IPS-15b (cell line): ENCODE measurements around the gene ABCA2.
"Not testable (repeated sequence)": the region's sequence is repeated elsewhere in the genome, so short reads cannot be mapped to it uniquely, and the experiment has no call there.

Experiments used
- H3K27me3 ChIP-seq: one replicate; pipeline ENCODE4 v1.6.1; 2013; ENCODE audit warnings: low read length; ENCODE audit not compliant: control insufficient read depth, insufficient read depth
- H3K36me3 ChIP-seq: one replicate; pipeline ENCODE4 v1.6.1; 2013; ENCODE audit warnings: low read length; ENCODE audit not compliant: control insufficient read depth, insufficient read depth
- H3K4me1 ChIP-seq: one replicate; pipeline ENCODE4 v1.6.1; 2013; ENCODE audit warnings: mild to moderate bottlenecking, low read length; ENCODE audit not compliant: control insufficient read depth, insufficient read depth
- H3K4me3 ChIP-seq: one replicate; pipeline ENCODE4 v1.5.1; 2013; ENCODE audit warnings: low read depth, low read length
- H3K9ac ChIP-seq: one replicate; pipeline ENCODE4 v1.6.1; 2013; ENCODE audit warnings: low read depth, mild to moderate bottlenecking, low read length
- H3K9me3 ChIP-seq: one replicate; pipeline ENCODE4 v1.6.1; 2013; ENCODE audit warnings: mild to moderate bottlenecking, low read length; ENCODE audit not compliant: control insufficient read depth, insufficient read depth

ABCA2 gene

DNA sequence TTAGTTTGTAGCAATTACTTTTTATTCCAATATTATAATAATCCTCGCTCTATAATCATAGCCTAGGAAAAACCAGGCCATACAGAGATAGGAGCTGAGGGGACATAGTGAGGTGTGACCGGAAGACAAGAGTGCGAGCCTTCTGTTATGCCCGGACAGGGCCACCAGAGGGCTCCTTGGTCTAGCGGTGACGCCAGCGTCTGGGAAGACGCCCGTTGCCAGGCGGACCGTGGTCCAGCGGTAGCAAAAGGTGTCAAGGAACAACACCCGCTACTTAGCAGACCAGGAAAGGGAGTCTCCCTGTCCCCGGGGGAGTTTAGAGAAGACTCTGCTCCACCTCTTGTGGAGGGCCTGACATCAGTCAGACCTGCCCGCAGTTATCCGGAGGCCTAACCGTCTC is 23.8 kb downstream of the ABCA2 start:
- not testable (repeated sequence) for H3K9ac ChIP-seq, H3K36me3 ChIP-seq, H3K9me3 ChIP-seq, H3K27me3 ChIP-seq, H3K4me1 ChIP-seq, H3K4me3 ChIP-seq

DNA sequence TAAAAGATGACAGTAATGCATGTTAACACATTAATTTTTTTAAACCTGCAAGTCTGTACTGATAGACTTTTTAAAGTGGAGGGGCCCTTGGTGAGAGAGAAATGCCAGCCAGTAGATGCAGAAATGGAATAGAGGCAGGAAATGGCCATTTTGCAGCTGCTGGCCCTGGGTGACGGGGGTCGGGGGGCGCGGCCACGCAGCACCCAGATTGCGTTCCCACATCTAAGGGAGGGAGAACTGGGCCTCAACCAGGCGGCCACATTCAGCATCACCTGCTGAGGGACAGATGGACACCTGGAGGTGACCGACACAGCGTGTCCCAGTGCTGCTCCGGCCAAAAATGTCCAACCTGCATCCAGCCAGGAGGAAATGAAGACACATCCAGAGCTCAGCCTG is 25.4 kb downstream of the ABCA2 start:
- Histone ChIP-seq H3K9me3 (no peaks in the 10 kb centered on the region), H3K4me3 (no peak overlapping the region), H3K36me3 (no peaks in the 10 kb centered on the region), H3K9ac (no peak overlapping the region), H3K27me3 (no peaks in the 10 kb centered on the region), H3K4me1 (no peaks in the 10 kb centered on the region)

GRCh38 chr9:137001857-137002645 is 26.0 kb downstream of the ABCA2 start:
- Histone ChIP-seq H3K9me3 (no peaks in the 10 kb centered on the region), H3K4me1 (peaks cover 2% of the 10 kb centered on the region), H3K36me3 (no peaks in the 10 kb centered on the region), H3K4me3 (no peak overlapping the region), H3K9ac (no peak overlapping the region), H3K27me3 (no peaks in the 10 kb centered on the region)

GRCh38 chr9:137000177-137000930 is 27.7 kb downstream of the ABCA2 start:
- no peak overlapping the region for H3K9ac ChIP-seq
- H3K4me3 ChIP-seq: no peak overlapping the region

GRCh38 chr9:136997830-136998234 is 30.2 kb downstream of the ABCA2 start:
- H3K4me1 ChIP-seq: peaks cover 5% of the 10 kb centered on the region
- H3K9ac ChIP-seq: no peak overlapping the region
- H3K36me3 ChIP-seq: no peaks in the 10 kb centered on the region
- H3K4me3 ChIP-seq: no peak overlapping the region
- H3K9me3 ChIP-seq: no peaks in the 10 kb centered on the region
- H3K27me3 ChIP-seq: peaks cover 7% of the 10 kb centered on the region

More at GRCh38 chr9:137000177-137000930, 27.7 kb downstream of the ABCA2 start:
- Histone ChIP-seq H3K27me3 (peaks cover 3% of the 10 kb centered on the region), H3K9me3 (no peaks in the 10 kb centered on the region), H3K36me3 (no peaks in the 10 kb centered on the region), H3K4me1 (peaks cover 5% of the 10 kb centered on the region)

DNA sequence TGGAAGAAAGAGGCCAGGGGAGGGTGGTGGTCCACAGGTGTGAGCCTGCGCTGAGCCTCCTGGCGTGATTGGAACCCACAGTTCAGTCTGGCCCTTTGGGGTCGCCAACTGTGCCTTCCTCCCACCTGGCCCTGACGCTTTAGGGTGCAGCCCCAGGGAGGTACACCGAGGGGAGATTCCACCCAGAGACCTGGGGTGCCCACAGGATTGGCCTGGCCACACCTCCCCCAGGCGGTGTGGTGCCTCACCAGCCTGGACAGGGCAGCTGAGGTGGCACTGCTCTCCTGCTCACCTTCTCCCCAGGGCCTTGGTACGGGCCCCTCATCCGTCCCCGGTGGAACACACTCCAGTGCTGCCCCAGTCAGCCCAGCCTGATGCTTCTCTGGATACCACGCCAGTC is 30.7 kb downstream of the ABCA2 start:
- Histone ChIP-seq H3K27me3 (peaks cover 7% of the 10 kb centered on the region), H3K4me3 (no peak overlapping the region), H3K9me3 (no peaks in the 10 kb centered on the region), H3K9ac (no peak overlapping the region), H3K36me3 (no peaks in the 10 kb centered on the region), H3K4me1 (peaks cover 5% of the 10 kb centered on the region)

DNA sequence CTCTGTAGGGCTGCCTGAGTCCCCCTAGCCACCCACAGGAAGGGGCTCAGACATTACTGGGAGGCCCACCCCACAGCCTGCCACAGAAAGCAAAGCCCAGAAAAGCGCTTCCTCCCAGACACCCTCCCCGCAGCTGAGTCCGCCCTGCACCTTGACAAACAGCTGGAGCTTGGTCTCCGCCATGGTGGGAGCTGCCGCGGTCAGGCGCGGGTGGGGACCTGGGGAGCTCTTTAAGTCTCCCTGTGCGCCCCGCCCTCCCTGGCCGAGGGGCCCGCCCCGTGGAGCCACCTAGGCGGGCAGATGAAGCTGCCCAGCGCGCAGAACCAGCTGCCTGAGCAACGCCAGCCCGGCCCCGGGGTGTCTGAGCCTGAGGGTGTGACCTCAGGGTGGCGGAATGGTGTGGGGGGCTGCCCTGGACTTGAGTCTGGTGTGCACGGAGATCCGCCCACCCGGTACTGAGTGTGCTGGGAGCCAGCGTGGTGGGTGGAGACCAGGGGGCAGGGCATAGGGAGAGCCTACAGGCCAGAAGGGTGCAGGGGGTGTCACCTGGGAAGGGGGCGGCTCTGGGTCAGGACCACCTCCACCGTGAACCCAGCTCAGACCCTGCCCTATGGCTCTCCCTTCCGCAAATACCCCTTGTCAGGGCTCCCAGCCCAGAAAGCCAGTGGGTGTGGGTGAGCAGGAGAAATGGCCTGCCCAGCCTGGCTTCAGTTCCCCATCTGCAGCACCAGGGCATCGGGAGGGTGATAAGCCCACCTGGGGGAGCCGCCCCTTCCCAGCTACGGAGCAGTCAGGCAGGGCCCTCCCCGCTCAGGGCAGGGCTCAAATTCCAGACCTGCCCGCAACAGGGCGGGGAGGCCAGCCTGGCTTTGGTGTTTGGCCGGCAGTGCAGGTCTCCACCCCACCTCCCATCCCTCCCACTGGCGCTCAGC is 31.4 kb downstream of the ABCA2 start, which contains the start of gene CLIC3:
Gene CLIC3 (minus strand): TSS at position 208 of the 932 bp plus-strand sequence. CDS start 25 bp downstream, at position 183.
- Histone ChIP-seq H3K4me3 (peak within 1 kb of the TSS; percentile 13), H3K27me3 (peaks cover 7% of the 10 kb centered on the region), H3K9ac (no peak within 1 kb of the TSS), H3K9me3 (no peaks in the 10 kb centered on the region), H3K4me1 (peaks cover 5% of the 10 kb centered on the region), H3K36me3 (no peaks in the 10 kb centered on the region)

- Histone ChIP-seq H3K36me3 (no peaks in the 10 kb centered on the region), H3K27me3 (peaks cover 13% of the 10 kb centered on the region), H3K9ac (no peak overlapping the region), H3K9me3 (no peaks in the 10 kb centered on the region), H3K4me1 (peaks cover 5% of the 10 kb centered on the region), H3K4me3 (no peak overlapping the region)
Observed at GRCh38 chr9:136995772-136996311, 32.2 kb downstream of the ABCA2 start.

DNA sequence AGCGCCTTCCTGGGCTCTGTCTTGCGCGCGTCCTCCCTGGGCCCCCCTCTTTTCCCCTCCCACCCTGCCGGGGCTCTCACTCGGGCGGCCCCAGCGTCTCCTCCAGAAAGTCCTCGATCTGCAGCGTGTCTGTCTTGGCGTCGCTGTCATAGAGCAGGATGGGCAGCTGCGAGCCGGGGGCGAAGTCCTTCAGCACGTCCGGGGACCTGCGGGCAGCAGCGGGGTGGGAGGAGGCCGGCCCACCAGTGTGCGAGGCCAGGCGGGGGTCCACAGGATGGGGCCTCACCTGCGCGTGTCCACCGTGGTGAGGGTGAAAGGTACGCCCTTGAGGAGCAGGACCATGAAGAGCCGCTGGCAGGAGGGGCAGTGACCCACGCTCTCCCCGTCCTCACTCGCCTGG is 32.7 kb downstream of the ABCA2 start:
- H3K4me3 ChIP-seq: peak overlapping the region; percentile 43
- peaks cover 17% of the 10 kb centered on the region for H3K27me3 ChIP-seq
- peaks cover 4% of the 10 kb centered on the region for H3K9me3 ChIP-seq
- H3K4me1 ChIP-seq: peaks cover 5% of the 10 kb centered on the region
- no peaks in the 10 kb centered on the region for H3K36me3 ChIP-seq
- no peak overlapping the region for H3K9ac ChIP-seq

DNA sequence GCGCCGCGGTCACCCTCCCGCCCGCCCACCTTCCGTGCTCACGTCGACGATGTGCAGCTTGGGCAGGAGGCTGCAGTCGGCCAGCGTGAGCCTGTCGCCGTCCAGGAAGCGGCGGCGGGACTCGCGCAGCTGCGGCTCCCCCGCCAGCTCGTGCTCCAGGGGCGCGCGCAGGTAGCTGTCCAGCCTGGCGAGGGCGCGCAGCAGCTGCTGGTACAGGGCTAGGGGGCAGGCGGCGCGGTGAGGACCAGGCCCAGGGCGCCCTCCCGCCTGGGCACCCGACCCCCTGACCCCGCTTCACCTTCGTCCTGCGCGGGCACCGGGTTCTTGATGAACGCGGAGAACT is 33.2 kb downstream of the ABCA2 start:
- Histone ChIP-seq H3K4me3 (peak overlapping the region; percentile 43), H3K9me3 (peaks cover 4% of the 10 kb centered on the region), H3K36me3 (no peaks in the 10 kb centered on the region), H3K9ac (no peak overlapping the region), H3K4me1 (peaks cover 5% of the 10 kb centered on the region), H3K27me3 (peaks cover 17% of the 10 kb centered on the region)

- peak overlapping the region; percentile 43 for H3K4me3 ChIP-seq
- H3K36me3 ChIP-seq: no peaks in the 10 kb centered on the region
- H3K9me3 ChIP-seq: peaks cover 4% of the 10 kb centered on the region
- H3K4me1 ChIP-seq: peaks cover 5% of the 10 kb centered on the region
- H3K9ac ChIP-seq: no peak overlapping the region
- H3K27me3 ChIP-seq: peaks cover 17% of the 10 kb centered on the region
Observed at GRCh38 chr9:136994180-136994887, 33.7 kb downstream of the ABCA2 start.
